IMR-90 (cell line): ENCODE measurements around the gene FCGR2B. TPM values are rescaled to one million over a fixed set of nuclear protein-coding genes. Genes with fewer than 3 reads are reported as not detected.
A peak's percentile ranks its signal among the peaks of the same experiment; 100 is the strongest.

Source experiments
- ATAC-seq: fragments of 200-7000 bp; cut with Tn5 transposase; 2 replicates; pipeline ENCODE4 v1.9.1; 2020; ENCODE audit warnings: low read depth, mild to moderate bottlenecking, moderate library complexity
- BruUV-seq: library from RNA; stranded (reverse); fragments of 400-500 nt; replicated peaks from 2 replicates; lab custom pipeline; 2021; lab: Mats Ljungman, UMichigan
- CTCF ChIA-PET: fragments of 300-600 bp; formaldehyde crosslinking; extraction: SDS; loops from one replicate; lab custom pipeline; 2021; ENCODE audit warnings: antibody characterized with exemption; lab: Yijun Ruan, JAX
- POLR2A ChIA-PET: fragments of 300-600 bp; sonication (Branson Sonifier 250); formaldehyde crosslinking; loops from one replicate; lab custom pipeline; 2022; ENCODE audit warnings: antibody characterized with exemption; ENCODE audit not compliant: unreplicated experiment; lab: Charles Lee
- DNase-seq: peaks from one replicate; pipeline ENCODE4 v3.0.0; 2013
- H2AFZ ChIP-seq: replicated peaks from 2 replicates; pipeline ENCODE3; 2013; ENCODE audit warnings: low read length, mild to moderate bottlenecking; ENCODE audit not compliant: poor library complexity
- H2AK5ac ChIP-seq: 2 replicates; pipeline ENCODE4 v1.6.1; 2013; ENCODE audit warnings: low read depth, low read length, inconsistent platforms
- H2AK9ac ChIP-seq: replicated peaks from 2 replicates; pipeline ENCODE3; 2013; ENCODE audit warnings: mild to moderate bottlenecking, low read depth, low read length, moderate library complexity; ENCODE audit not compliant: poor library complexity
- H2BK120ac ChIP-seq: 2 replicates; pipeline ENCODE4 v1.6.1; 2013; ENCODE audit warnings: low read depth, low read length, inconsistent platforms
- H2BK15ac ChIP-seq: 3 replicates; pipeline ENCODE4 v1.6.1; 2013; ENCODE audit warnings: low read depth, low read length, inconsistent platforms
- H2BK20ac ChIP-seq: 2 replicates; pipeline ENCODE4 v1.6.1; 2013; ENCODE audit warnings: low read depth, mild to moderate bottlenecking, inconsistent platforms, low read length, moderate library complexity
- H2BK5ac ChIP-seq: 2 replicates; pipeline ENCODE4 v1.6.1; 2013; ENCODE audit warnings: mild to moderate bottlenecking, low read depth, low read length, inconsistent platforms; ENCODE audit not compliant: poor library complexity, severe bottlenecking
- H3K14ac ChIP-seq: replicated peaks from 2 replicates; pipeline ENCODE4 v1.6.1; 2013; ENCODE audit warnings: low read depth, low read length, inconsistent platforms
- H3K18ac ChIP-seq: 2 replicates; pipeline ENCODE4 v1.6.1; 2013; ENCODE audit warnings: low read depth, low read length, control low read depth
- H3K23ac ChIP-seq: 2 replicates; pipeline ENCODE4 v1.6.1; 2013; ENCODE audit warnings: low read depth, low read length, inconsistent platforms
- H3K27ac ChIP-seq: 2 replicates; pipeline ENCODE4 v1.5.1; 2013; ENCODE audit warnings: mild to moderate bottlenecking, control low read depth, low read length; ENCODE audit not compliant: insufficient read depth
- H3K27me3 ChIP-seq: 2 replicates; pipeline ENCODE4 v1.6.1; 2013; ENCODE audit warnings: low read length; ENCODE audit not compliant: control insufficient read depth, insufficient read depth
- H3K36me3 ChIP-seq: 2 replicates; pipeline ENCODE4 v1.6.1; 2013; ENCODE audit warnings: low read length, mixed read lengths; ENCODE audit not compliant: control insufficient read depth, insufficient read depth
- H3K4ac ChIP-seq: 2 replicates; pipeline ENCODE4 v1.6.1; 2013; ENCODE audit warnings: low read depth, low read length, inconsistent platforms
- H3K4me1 ChIP-seq: 2 replicates; pipeline ENCODE4 v1.6.1; 2013; ENCODE audit warnings: low read length, mixed read lengths; ENCODE audit not compliant: control insufficient read depth, insufficient read depth
- H3K4me2 ChIP-seq: 2 replicates; pipeline ENCODE4 v1.6.1; 2013; ENCODE audit warnings: low read depth, mild to moderate bottlenecking, control low read depth, low read length, moderate library complexity
- H3K4me3 ChIP-seq: 2 replicates; pipeline ENCODE4 v1.5.1; 2013; ENCODE audit warnings: low read depth, mild to moderate bottlenecking, control low read depth, low read length, moderate library complexity; ENCODE audit not compliant: insufficient read depth
- H3K56ac ChIP-seq: 2 replicates; pipeline ENCODE4 v1.6.1; 2013; ENCODE audit warnings: low read length, inconsistent platforms; ENCODE audit not compliant: insufficient read depth; ENCODE audit errors: extremely low read depth
- H3K79me1 ChIP-seq, 2 experiments: 2 replicates each; pipeline ENCODE4 v1.6.1; 2013; ENCODE audit warnings: low read length in 2 of 2, inconsistent platforms in 1 of 2, low read depth in 1 of 2
- H3K9ac ChIP-seq: 2 replicates; pipeline ENCODE4 v1.6.1; 2013; ENCODE audit warnings: low read depth, low read length, control low read depth
- H3K9me1 ChIP-seq: 2 replicates; pipeline ENCODE4 v1.6.1; 2013; ENCODE audit warnings: low read length, inconsistent platforms; ENCODE audit not compliant: insufficient read depth
- H3K9me3 ChIP-seq: 2 replicates; pipeline ENCODE4 v1.6.1; 2013; ENCODE audit warnings: low read length; ENCODE audit not compliant: control insufficient read depth, insufficient read depth
- H4K20me1 ChIP-seq: 2 replicates; pipeline ENCODE4 v1.6.1; 2013; ENCODE audit warnings: low read length, inconsistent platforms; ENCODE audit not compliant: insufficient read depth
- H4K5ac ChIP-seq: 2 replicates; pipeline ENCODE4 v1.6.1; 2013; ENCODE audit warnings: mild to moderate bottlenecking, low read depth, low read length, control low read depth
- H4K8ac ChIP-seq, 2 experiments: 2 replicates each; pipeline ENCODE4 v1.6.1; 2013; ENCODE audit warnings: low read depth in 2 of 2, low read length in 2 of 2, control low read depth in 1 of 2, inconsistent platforms in 1 of 2
- H4K91ac ChIP-seq: 2 replicates; pipeline ENCODE4 v1.6.1; 2013; ENCODE audit warnings: low read depth, low read length, inconsistent platforms; ENCODE audit not compliant: insufficient read depth
- BHLHE40 ChIP-seq: fragments of 150-350 bp; IDR thresholded peaks from 2 replicates; pipeline ENCODE4 v1.6.1; 2016; ENCODE audit warnings: mild to moderate bottlenecking, low read depth, low read length
- FOS ChIP-seq: fragments of 150-350 bp; IDR thresholded peaks from 2 replicates; pipeline ENCODE4 v1.6.1; 2016; ENCODE audit warnings: low read depth, low read length
- MAZ ChIP-seq: IDR thresholded peaks from 2 replicates; pipeline ENCODE4 v1.6.1; 2012; ENCODE audit warnings: low read depth, mild to moderate bottlenecking, low read length, improper control_type of control experiment, moderate library complexity, borderline replicate concordance
- POLR2A ChIP-seq: IDR thresholded peaks from 2 replicates; pipeline ENCODE4 v1.6.1; 2012; ENCODE audit warnings: mild to moderate bottlenecking, low read depth, low read length
- SMC3 ChIP-seq: fragments of 150-350 bp; IDR thresholded peaks from 2 replicates; pipeline ENCODE4 v1.6.1; 2016; ENCODE audit warnings: low read depth, mild to moderate bottlenecking, antibody characterized with exemption, low read length, moderate library complexity
- WGBS, 2 experiments: methylation state at CpG; one replicate each; pipeline versions ENCODE4 v1.1.5 to v1.1.7; 2013; ENCODE audit warnings: missing lambda C conversion rate in 2 of 2; ENCODE audit not compliant: insufficient read length in 1 of 2; ENCODE audit errors: extremely low coverage in 2 of 2; 5-methylcytosine and 5-hydroxymethylcytosine counted together
- dilution Hi-C: fragments of 300-500 bp; cut with HindIII; formaldehyde crosslinking; loops from one replicate; pipeline ENCODE4 v1.14.3; 2018; ENCODE audit warnings: low sequenced_read_pairs; ENCODE audit not compliant: unreplicated experiment
- in situ Hi-C: fragments of 300-500 bp; cut with MboI; formaldehyde crosslinking; loops from 3 replicates; pipeline ENCODE4 v1.14.3; 2019; ENCODE audit warnings: low sequenced_read_pairs, inconsistent platforms, mixed read lengths
- intact Hi-C: fragments of 100-400 bp; cut with micrococcal nuclease; formaldehyde crosslinking; loops from 2 replicates; pipeline ENCODE4 v1.10.0; 2022
- polyA plus RNA-seq, 3 experiments: library from polyadenylated mRNA; depleted of rRNA; stranded (reverse); fragments of >200 nt; gene quantifications; 2 replicates each; pipeline ENCODE4 v1.2.3, GENCODE V29; 2012; ENCODE audit warnings: low replicate concordance in 1 of 3
- total RNA-seq: library from RNA; depleted of rRNA; stranded (reverse); fragments of >200 nt; gene quantifications from 2 replicates; pipeline ENCODE4 v1.2.3, GENCODE V29; 2012
- TF ChIP-seq, protein P1 (sequence below): fragments of 150-350 bp; IDR thresholded peaks from 2 replicates; pipeline ENCODE4 v1.6.1; 2017; ENCODE audit warnings: mild to moderate bottlenecking, antibody characterized with exemption, low read length, low read depth

Gene FCGR2B
- total and polyA plus RNA-seq, 2 of the 4 experiments (the other 2 are of a cell fraction): not detected

DNA sequence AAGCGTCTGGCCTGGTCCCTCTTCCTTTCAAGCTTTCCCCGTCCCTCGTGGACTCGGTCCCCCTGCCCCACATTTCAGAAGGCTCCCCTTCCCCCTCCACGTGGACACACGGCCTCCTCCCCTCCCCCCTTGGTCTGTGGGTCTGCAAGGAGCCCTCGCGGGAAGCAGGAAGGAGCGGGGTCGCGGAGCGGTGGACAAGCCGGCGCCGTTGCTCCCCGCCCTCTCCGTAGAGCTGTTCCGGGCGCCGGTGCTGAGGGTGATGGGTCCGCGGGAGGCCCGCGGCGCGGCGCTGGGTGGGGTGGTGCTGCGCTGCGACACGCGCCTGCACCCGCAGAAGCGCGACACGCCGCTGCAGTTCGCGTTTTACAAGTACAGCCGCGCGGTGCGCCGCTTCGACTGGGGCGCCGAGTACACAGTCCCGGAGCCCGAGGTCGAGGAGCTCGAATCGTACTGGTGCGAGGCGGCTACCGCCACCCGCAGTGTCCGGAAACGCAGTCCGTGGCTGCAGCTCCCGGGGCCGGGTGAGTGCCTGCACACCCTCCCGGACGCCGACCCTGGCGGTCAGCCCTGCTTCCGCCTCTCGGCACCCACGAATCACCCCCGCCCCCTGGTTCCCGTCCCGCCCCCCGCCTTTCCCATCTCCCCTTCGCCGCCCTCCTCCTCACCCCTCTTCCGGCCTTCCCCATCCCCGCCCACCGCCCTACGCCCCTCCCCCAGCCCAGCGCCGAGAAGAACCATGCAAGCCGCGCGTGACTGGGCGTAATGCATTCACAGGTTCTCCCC is 63.7 kb downstream of the FCGR2B start:
- ChIA-PET CTCF (interaction anchor here (0.7 to 2.0 kb wide), 3 partner anchors 10 to 15 kb away, joined by 3 to 8 read pairs (median 3); no protein-coding TSS in a partner anchor), POLR2A (interaction anchor here (0.7 kb wide), 1 partner anchor 196 kb away, joined by 4 read pairs; no protein-coding TSS in a partner anchor)
- Histone ChIP-seq H2BK120ac (peak overlapping the region; percentile 65), H3K56ac (peak overlapping the region; percentile 55), H3K4me1 (peaks cover 3% of the 10 kb centered on the region), H2AK5ac (peak overlapping the region; percentile 78), H2AFZ (peak overlapping the region; percentile 96), H3K79me1 (peaks cover 3 to 13% of the 10 kb centered on the region in 2 experiments; a peak in 1 of 4 replicates), H3K9ac (peak overlapping the region; percentile 87), H3K4me3 (peak overlapping the region; percentile 98), H4K5ac (peak overlapping the region; percentile 86), H2BK5ac (peak overlapping the region; percentile 88), H3K23ac (peak overlapping the region; percentile 94), H3K9me3 (no peaks in the 10 kb centered on the region), H3K27ac (peak overlapping the region; percentile 91), H3K9me1 (peaks cover 16% of the 10 kb centered on the region; the same call in 1 of the 2 replicates), H4K20me1 (no peaks in the 10 kb centered on the region), H2BK15ac (peak overlapping the region; percentile 23; the same call in 1 of the 3 replicates), H3K4ac (peak overlapping the region; percentile 92), H3K18ac (peak overlapping the region; percentile 68), H3K4me2 (peak overlapping the region; percentile 90), H2BK20ac (no peak overlapping the region), H3K27me3 (no peaks in the 10 kb centered on the region), H4K8ac (peak overlapping the region; percentile 71 to 85), H4K91ac (peak overlapping the region; percentile 69; the same call in 1 of the 2 replicates), H3K14ac (peak overlapping the region; percentile 82), H3K36me3 (no peaks in the 10 kb centered on the region), H2AK9ac (peak overlapping the region; percentile 92)
- ATAC-seq: peak; percentile 85
- 0% methylated on average over 47 of the region's 83 CpGs; no CpG with 5 or more reads in 1 of the 2 experiments for WGBS, 2 experiments
- intact Hi-C loops (no loop called here), in situ Hi-C loops (loop anchor here (25.0 kb wide), 1 partner anchor 89 kb away; the partner anchor contains the start of gene FCGR3B), dilution Hi-C loops (no loop called here)
- TF ChIP-seq, protein P1, sequence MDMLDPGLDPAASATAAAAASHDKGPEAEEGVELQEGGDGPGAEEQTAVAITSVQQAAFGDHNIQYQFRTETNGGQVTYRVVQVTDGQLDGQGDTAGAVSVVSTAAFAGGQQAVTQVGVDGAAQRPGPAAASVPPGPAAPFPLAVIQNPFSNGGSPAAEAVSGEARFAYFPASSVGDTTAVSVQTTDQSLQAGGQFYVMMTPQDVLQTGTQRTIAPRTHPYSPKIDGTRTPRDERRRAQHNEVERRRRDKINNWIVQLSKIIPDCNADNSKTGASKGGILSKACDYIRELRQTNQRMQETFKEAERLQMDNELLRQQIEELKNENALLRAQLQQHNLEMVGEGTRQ: peak; percentile 2; the same call in 1 of the 2 replicates
- no peak for TF ChIP-seq SMC3
- peak; percentile 74 for TF ChIP-seq BHLHE40
- peak; percentile 14; the same call in 1 of the 2 replicates for TF ChIP-seq MAZ
- TF ChIP-seq FOS: no peak
- TF ChIP-seq POLR2A: peak; percentile 31; the same call in 1 of the 2 replicates
- DNase-seq: peak; percentile 79
- BruUV-seq: no TSS peak
